ENCODE data around the gene PAPSS1. TPM values are rescaled to one million over a fixed set of nuclear protein-coding genes. Genes with fewer than 3 reads are reported as not detected.

PAPSS1 gene
- total and polyA plus RNA-seq, 10 of the 15 experiments (the other 5 are each of a cell fraction or from before 2014, with no cell fraction given), result 22.6 to 73.0 (median 30.6) TPM

DNA sequence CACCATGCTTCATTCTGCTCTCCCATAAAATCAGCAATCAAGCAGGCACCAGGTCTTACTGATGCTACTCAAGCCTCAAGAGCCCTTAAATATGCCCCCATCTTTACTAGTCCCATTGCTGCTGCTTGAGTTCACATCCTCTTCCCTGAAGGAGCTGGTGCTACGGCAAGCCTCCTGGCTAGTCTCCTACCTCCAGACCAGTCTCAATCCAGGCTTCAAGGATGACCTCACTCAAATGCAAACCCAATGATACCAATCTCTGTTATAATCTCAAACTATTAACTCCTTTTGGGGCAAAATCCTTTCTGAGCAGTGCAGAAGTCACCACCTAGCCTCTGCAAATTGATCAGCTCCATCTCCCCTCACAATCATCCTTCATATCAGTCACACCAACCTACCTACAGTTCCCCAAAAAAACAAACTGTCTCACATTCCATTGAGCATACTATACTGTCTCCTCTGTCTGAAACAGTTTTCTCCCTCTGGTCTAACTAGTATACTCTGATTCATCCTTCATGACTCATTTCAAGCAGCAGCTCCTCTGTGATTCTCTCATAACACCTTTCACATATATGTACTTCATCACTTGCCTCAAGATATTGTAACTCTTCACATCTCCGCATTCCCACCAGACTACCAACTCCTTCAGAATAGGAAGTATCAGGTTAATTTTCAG is 30.0 kb downstream of the PAPSS1 start:
- 0 out of 3 replicates have a peak, but pooled peaks have one; percentile 41 for ATAC-seq

More for the DNA sequence above, 30.0 kb downstream of the PAPSS1 start:
- Histone ChIP-seq H3K27me3 (replicated peaks in 1 of 2; ENCODE audit: control insufficient read depth in 2 of 2, insufficient read depth in 2 of 2, low read length in 1 of 2) (no peaks in the 10 kb centered on the region), H3K27ac (ENCODE audit: control insufficient read depth, insufficient read depth) (no peak overlapping the region), H3K36me3 (ENCODE audit: control insufficient read depth in 2 of 2, insufficient read depth in 2 of 2, low read length in 1 of 2) (peaks cover 0 to 7% of the 10 kb centered on the region in 2 experiments; a peak in 2 of 4 replicates), H4K20me1 (ENCODE audit: control insufficient read depth, insufficient read depth) (no peaks in the 10 kb centered on the region), H3K4me3 (no peak overlapping the region), H3K4me1 (ENCODE audit: control insufficient read depth, insufficient read depth, low read length) (no peaks in the 10 kb centered on the region), H3K9me3 (replicated peaks; ENCODE audit: control insufficient read depth, insufficient read depth, low read length) (no peaks in the 10 kb centered on the region), H3K9ac (ENCODE audit: control insufficient read depth, insufficient read depth, low read length) (no peak overlapping the region), H2AFZ (ENCODE audit: control insufficient read depth, low read depth, low read length) (no peak overlapping the region), H3K79me2 (ENCODE audit: control insufficient read depth, insufficient read depth, low read length) (no peaks in the 10 kb centered on the region), H3K4me2 (ENCODE audit: control insufficient read depth, insufficient read depth) (no peak overlapping the region)
- FAIRE-seq (no peak), DNase-seq (ENCODE audit: low read depth, low spot score) (no peak)
- POLR2A ChIA-PET, result no interaction called here
- CTCF ChIA-PET, result interaction anchor here (0.6 to 1.2 kb wide), 3 partner anchors 44 to 812 kb away, joined by 3 to 4 read pairs (median 3); no protein-coding TSS in a partner anchor
- WGBS (ENCODE audit: insufficient coverage, insufficient replicate concordance, low lambda C conversion rate, missing lambda C conversion rate), result 95% methylated on average over 2 of the region's 2 CpGs
- RAD21 ChIA-PET (ENCODE audit: unreplicated experiment), result no interaction called here
- intact Hi-C loops (cut with micrococcal nuclease; ENCODE audit: unreplicated experiment) (no loop called here), in situ Hi-C loops (cut with MboI) (no loop called here)
- TF ChIP-seq, protein P1, sequence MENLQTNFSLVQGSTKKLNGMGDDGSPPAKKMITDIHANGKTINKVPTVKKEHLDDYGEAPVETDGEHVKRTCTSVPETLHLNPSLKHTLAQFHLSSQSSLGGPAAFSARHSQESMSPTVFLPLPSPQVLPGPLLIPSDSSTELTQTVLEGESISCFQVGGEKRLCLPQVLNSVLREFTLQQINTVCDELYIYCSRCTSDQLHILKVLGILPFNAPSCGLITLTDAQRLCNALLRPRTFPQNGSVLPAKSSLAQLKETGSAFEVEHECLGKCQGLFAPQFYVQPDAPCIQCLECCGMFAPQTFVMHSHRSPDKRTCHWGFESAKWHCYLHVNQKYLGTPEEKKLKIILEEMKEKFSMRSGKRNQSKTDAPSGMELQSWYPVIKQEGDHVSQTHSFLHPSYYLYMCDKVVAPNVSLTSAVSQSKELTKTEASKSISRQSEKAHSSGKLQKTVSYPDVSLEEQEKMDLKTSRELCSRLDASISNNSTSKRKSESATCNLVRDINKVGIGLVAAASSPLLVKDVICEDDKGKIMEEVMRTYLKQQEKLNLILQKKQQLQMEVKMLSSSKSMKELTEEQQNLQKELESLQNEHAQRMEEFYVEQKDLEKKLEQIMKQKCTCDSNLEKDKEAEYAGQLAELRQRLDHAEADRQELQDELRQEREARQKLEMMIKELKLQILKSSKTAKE (IDR thresholded peaks at IDR 0.05; ENCODE audit: low read depth, poor library complexity, severe bottlenecking), result no peak
- TF ChIP-seq NR2F1 (conservative IDR thresholded peaks at IDR 0.05) (no peak), NFIC (IDR thresholded peaks at IDR 0.05; ENCODE audit: low read depth, low read length) (no peak), STAT3 (IDR thresholded peaks at IDR 0.05; ENCODE audit: low read depth, low read length) (no peak), SRF (IDR thresholded peaks at IDR 0.05; ENCODE audit: low read depth in 2 of 2, low read length in 2 of 2) (no peak), TCF12 (IDR thresholded peaks at IDR 0.05; ENCODE audit: low read depth, low read length) (no peak), ZBED1 (IDR thresholded peaks at IDR 0.05; ENCODE audit: borderline replicate concordance) (no peak)
- TF ChIP-seq, protein P2, sequence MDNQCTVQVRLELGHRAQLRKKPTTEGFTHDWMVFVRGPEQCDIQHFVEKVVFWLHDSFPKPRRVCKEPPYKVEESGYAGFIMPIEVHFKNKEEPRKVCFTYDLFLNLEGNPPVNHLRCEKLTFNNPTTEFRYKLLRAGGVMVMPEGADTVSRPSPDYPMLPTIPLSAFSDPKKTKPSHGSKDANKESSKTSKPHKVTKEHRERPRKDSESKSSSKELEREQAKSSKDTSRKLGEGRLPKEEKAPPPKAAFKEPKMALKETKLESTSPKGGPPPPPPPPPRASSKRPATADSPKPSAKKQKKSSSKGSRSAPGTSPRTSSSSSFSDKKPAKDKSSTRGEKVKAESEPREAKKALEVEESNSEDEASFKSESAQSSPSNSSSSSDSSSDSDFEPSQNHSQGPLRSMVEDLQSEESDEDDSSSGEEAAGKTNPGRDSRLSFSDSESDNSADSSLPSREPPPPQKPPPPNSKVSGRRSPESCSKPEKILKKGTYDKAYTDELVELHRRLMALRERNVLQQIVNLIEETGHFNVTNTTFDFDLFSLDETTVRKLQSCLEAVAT (IDR thresholded peaks at IDR 0.05), result no peak
- TF ChIP-seq, protein P3, sequence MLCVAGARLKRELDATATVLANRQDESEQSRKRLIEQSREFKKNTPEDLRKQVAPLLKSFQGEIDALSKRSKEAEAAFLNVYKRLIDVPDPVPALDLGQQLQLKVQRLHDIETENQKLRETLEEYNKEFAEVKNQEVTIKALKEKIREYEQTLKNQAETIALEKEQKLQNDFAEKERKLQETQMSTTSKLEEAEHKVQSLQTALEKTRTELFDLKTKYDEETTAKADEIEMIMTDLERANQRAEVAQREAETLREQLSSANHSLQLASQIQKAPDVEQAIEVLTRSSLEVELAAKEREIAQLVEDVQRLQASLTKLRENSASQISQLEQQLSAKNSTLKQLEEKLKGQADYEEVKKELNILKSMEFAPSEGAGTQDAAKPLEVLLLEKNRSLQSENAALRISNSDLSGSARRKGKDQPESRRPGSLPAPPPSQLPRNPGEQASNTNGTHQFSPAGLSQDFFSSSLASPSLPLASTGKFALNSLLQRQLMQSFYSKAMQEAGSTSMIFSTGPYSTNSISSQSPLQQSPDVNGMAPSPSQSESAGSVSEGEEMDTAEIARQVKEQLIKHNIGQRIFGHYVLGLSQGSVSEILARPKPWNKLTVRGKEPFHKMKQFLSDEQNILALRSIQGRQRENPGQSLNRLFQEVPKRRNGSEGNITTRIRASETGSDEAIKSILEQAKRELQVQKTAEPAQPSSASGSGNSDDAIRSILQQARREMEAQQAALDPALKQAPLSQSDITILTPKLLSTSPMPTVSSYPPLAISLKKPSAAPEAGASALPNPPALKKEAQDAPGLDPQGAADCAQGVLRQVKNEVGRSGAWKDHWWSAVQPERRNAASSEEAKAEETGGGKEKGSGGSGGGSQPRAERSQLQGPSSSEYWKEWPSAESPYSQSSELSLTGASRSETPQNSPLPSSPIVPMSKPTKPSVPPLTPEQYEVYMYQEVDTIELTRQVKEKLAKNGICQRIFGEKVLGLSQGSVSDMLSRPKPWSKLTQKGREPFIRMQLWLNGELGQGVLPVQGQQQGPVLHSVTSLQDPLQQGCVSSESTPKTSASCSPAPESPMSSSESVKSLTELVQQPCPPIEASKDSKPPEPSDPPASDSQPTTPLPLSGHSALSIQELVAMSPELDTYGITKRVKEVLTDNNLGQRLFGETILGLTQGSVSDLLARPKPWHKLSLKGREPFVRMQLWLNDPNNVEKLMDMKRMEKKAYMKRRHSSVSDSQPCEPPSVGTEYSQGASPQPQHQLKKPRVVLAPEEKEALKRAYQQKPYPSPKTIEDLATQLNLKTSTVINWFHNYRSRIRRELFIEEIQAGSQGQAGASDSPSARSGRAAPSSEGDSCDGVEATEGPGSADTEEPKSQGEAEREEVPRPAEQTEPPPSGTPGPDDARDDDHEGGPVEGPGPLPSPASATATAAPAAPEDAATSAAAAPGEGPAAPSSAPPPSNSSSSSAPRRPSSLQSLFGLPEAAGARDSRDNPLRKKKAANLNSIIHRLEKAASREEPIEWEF (IDR thresholded peaks at IDR 0.05; ENCODE audit: insufficient replicate concordance, low read depth, low read length), result no peak
- BruUV-seq (replicated peaks), result no TSS peak
- SMC1A ChIA-PET (ENCODE audit: uncharacterized antibody, unreplicated experiment), result no interaction called here
